BJ (cell line): ENCODE results near the gene LYRM4. TPM values are rescaled to one million over a fixed set of nuclear protein-coding genes. Genes with fewer than 3 reads are reported as not detected.

Experiments
- CTCF ChIA-PET: fragments of 350-600 bp; formaldehyde crosslinking; extraction: SDS; loops from one replicate; lab custom pipeline; 2021; ENCODE audit warnings: antibody characterized with exemption, inconsistent platforms; lab: Yijun Ruan, JAX
- POLR2A ChIA-PET: fragments of 300-600 bp; sonication (Branson Sonifier 250); formaldehyde crosslinking; extraction: SDS; loops from one replicate; lab custom pipeline; 2021; ENCODE audit warnings: antibody characterized with exemption; lab: Charles Lee
- DNase-seq: peaks from one replicate; pipeline ENCODE4 v3.0.0-alpha.2; 2011; ENCODE audit warnings: low read depth
- H3K27me3 ChIP-seq: 2 replicates; pipeline ENCODE4 v1.6.0; 2011; ENCODE audit warnings: low read length; ENCODE audit not compliant: control insufficient read depth, insufficient read depth
- H3K36me3 ChIP-seq: 2 replicates; pipeline ENCODE4 v1.5.1; 2011; ENCODE audit warnings: low read length; ENCODE audit not compliant: control insufficient read depth, insufficient read depth
- H3K4me3 ChIP-seq: 2 replicates; pipeline ENCODE4 v1.5.1; 2011; ENCODE audit warnings: low read depth, mild to moderate bottlenecking, control low read depth, low read length
- polyA plus RNA-seq: library from polyadenylated mRNA; depleted of rRNA; stranded (reverse); fragments of >200 nt; gene quantifications from 2 replicates; pipeline ENCODE4 v1.2.3, GENCODE V29; 2011
- TF ChIP-seq, protein P1 (sequence below): IDR thresholded peaks from 2 replicates; pipeline ENCODE4 v1.5.1; 2011; ENCODE audit warnings: low read depth, mild to moderate bottlenecking, control low read depth, inconsistent platforms, low read length, moderate library complexity; ENCODE audit not compliant: insufficient read depth

Gene LYRM4
- polyA plus RNA-seq, 1 experiment: 29.0 TPM

DNA sequence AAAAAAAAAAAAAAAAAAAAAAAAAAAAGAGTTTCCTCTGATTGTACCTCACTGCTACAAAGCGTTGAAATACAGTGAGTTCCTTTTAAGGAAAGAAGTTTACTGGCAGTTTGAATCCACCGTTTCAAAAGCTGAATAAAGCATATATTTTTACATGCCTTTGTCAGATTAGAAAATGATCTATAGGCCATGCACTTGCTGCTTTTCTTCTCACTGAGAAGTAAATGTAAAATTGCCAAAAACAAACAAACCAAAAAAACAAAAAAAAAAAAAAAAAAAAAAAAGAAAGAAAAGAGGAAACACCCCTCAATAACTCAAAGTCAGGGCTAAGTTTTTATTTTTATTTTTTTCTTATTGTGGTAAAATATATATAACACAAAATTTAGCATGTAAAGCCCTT, 81.9 kb downstream of the LYRM4 start:
- no peak for DNase-seq
- no peak overlapping the region for H3K4me3 ChIP-seq
- ChIA-PET CTCF (interaction anchor here (1.5 to 1.9 kb wide), 2 partner anchors 9 to 11 kb away, joined by 5 to 8 read pairs; no protein-coding TSS in a partner anchor), POLR2A (no interaction called here)
- no peaks in the 10 kb centered on the region for H3K27me3 ChIP-seq
- no peaks in the 10 kb centered on the region for H3K36me3 ChIP-seq
- TF ChIP-seq, protein P1, sequence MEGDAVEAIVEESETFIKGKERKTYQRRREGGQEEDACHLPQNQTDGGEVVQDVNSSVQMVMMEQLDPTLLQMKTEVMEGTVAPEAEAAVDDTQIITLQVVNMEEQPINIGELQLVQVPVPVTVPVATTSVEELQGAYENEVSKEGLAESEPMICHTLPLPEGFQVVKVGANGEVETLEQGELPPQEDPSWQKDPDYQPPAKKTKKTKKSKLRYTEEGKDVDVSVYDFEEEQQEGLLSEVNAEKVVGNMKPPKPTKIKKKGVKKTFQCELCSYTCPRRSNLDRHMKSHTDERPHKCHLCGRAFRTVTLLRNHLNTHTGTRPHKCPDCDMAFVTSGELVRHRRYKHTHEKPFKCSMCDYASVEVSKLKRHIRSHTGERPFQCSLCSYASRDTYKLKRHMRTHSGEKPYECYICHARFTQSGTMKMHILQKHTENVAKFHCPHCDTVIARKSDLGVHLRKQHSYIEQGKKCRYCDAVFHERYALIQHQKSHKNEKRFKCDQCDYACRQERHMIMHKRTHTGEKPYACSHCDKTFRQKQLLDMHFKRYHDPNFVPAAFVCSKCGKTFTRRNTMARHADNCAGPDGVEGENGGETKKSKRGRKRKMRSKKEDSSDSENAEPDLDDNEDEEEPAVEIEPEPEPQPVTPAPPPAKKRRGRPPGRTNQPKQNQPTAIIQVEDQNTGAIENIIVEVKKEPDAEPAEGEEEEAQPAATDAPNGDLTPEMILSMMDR: no peak

DNA sequence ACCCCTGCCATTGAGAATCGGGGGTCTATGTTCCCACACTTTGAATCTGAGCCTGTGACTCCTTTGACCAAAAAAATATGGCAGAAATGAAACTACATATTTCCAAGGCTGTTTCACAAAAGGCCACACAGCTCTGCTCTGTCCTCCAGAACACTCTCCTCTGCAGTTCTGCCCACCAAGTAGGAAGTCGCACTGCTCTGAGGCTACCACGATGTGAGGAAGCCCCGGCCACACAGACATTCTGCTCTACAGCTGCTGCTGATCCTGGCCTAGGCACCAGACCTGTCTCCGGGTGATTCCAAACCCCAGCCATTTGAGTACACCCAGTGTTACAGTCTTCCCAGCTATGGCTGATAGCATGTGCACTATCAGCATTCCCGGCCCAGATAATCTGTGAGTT, 85.1 kb downstream of the LYRM4 start:
- H3K4me3 ChIP-seq: no peak overlapping the region
- ChIA-PET CTCF (no interaction called here), POLR2A (no interaction called here)
- H3K27me3 ChIP-seq: no peaks in the 10 kb centered on the region
- no peak for DNase-seq
- TF ChIP-seq, protein P1: no peak
- no peaks in the 10 kb centered on the region for H3K36me3 ChIP-seq

DNA sequence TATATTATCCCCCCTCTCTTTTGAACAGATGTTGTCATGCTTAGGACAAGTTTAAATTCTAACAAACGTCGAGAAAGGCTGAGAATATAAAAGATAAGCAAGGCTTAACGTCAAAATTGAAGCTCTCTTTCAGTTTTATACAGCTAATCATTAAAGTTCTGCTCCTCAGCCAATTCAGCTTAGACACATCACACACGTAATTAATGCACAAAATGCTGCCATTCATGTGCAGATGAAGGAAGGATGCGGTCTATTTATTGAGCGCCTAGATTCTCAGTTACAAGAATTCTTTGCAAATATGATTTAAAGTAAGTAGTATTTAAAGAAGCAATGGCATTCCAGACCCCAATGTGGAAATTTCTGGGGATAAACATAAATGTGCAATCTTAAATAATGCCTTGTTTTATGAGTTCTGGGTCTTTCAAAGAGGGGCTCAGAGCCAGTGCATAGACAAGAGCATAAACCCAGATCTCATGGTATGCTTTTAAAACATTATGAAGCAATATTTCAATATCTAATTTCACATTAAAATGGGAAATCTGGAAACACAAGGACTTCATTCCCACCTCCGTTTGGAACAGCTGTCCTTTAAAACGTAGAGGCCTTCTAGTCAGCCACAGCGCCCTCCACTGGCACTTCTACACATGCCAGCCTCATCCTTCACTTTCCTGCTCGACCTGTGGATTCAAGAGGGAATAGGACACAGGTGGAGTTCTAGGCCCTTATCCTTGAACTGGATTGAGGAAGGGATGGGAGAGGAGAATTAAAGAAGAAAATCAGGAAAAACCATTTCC, 85.8 kb downstream of the LYRM4 start:
- ChIA-PET POLR2A (interaction anchor here (0.6 kb wide), 1 partner anchor 112 kb away, joined by 3 read pairs; no protein-coding TSS in a partner anchor), CTCF (no interaction called here)
- TF ChIP-seq, protein P1: peak; percentile 22
- no peak for DNase-seq
- H3K36me3 ChIP-seq: no peaks in the 10 kb centered on the region
- H3K27me3 ChIP-seq: no peaks in the 10 kb centered on the region
- H3K4me3 ChIP-seq: no peak overlapping the region

DNA sequence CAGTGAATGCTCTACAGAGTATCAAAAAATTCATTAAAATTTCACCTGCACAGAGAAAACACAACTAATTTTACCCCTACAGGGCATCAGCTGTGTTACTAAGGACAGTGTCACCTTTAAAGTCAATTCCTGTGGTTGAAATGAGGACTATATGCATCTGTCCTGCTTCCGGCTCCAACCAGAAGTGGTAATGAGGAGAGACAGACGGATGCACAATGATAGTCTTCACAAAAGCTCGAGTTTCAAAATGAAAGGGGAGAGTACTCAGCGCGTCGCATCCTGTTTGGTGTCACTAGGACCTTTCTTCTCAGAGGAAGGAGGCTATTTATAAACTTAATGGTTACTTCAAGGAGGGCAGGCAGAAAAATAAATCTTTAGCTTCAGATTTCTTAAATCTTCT, 86.5 kb downstream of the LYRM4 start:
- TF ChIP-seq, protein P1: no peak
- ChIA-PET POLR2A (no interaction called here), CTCF (no interaction called here)
- Histone ChIP-seq H3K27me3 (no peaks in the 10 kb centered on the region), H3K36me3 (no peaks in the 10 kb centered on the region), H3K4me3 (no peak overlapping the region)
- no peak for DNase-seq

DNA sequence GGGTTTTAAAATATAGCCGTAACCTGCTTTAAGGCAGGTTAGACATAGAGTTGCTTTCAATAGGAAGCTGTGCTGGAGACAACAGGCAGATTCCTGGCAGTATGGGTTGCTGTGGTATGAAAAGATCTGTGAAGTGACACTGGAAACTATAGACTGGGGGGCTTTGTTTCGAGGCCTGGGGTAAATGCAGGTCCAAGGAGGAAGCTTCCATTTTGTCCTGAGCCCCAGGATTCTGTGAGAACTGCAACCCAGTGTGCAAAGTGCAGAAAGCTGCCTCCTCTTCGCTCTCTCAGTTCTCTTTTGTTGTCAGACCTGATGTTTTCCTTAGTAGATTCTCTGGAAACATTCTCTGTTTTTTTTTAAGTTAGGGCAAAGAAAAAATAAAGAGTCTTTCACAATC, 86.9 kb downstream of the LYRM4 start:
- TF ChIP-seq, protein P1: no peak
- Histone ChIP-seq H3K36me3 (no peaks in the 10 kb centered on the region), H3K4me3 (no peak overlapping the region), H3K27me3 (no peaks in the 10 kb centered on the region)
- POLR2A ChIA-PET: no interaction called here
- CTCF ChIA-PET: no interaction called here
- DNase-seq: no peak
